ENCODE measurements around the gene MAN1B1.

GRCh38 chr9:137052293-137052692 lies 34.5 kb upstream of the MAN1B1 start:
- TF ChIP-seq CTCF (conservative IDR thresholded peaks at IDR 0.05 in 1 of 2, IDR thresholded peaks at IDR 0.05 in 1 of 2; ENCODE audit: low read depth in 1 of 2, low read length in 2 of 2) = no peak
- no peak for TF ChIP-seq EZH2 (IDR thresholded peaks at IDR 0.05; ENCODE audit: low read length, missing control alignments)

All from fibroblast of lung (primary cell).